HepG2 (cell line): Measurements from ENCODE around the gene MRPL30. TPM values are rescaled to one million over a fixed set of nuclear protein-coding genes. Genes with fewer than 3 reads are reported as not detected.
A peak's percentile ranks its signal among the peaks of the same experiment; 100 is the strongest.

Experiments used
- CSRNP2 ChIP-seq: sonication (generic); formaldehyde crosslinking; conservative IDR thresholded peaks from 2 replicates; pipeline ENCODE4 v1.8.0; 2022; ENCODE audit warnings: low read depth, missing genetic modification reagents
- GATA4 ChIP-seq: sonication (generic); IDR thresholded peaks from 2 replicates; pipeline ENCODE4 v1.6.1; 2016; ENCODE audit warnings: antibody characterized with exemption, low read depth, borderline replicate concordance
- GFI1 ChIP-seq: sonication (generic); formaldehyde crosslinking; IDR thresholded peaks from 2 replicates; pipeline ENCODE4 v1.5.0; 2020; ENCODE audit warnings: missing genetic modification reagents, mild to moderate bottlenecking, borderline replicate concordance
- HOXA5 ChIP-seq: sonication (generic); formaldehyde crosslinking; IDR thresholded peaks from 2 replicates; pipeline ENCODE4 v1.4.0; 2020; ENCODE audit warnings: missing genetic modification reagents
- NFE2L1 ChIP-seq: sonication (generic); formaldehyde crosslinking; IDR thresholded peaks from 2 replicates; pipeline ENCODE4 v1.4.0; 2020; ENCODE audit warnings: missing genetic modification reagents, mild to moderate bottlenecking, borderline replicate concordance
- PATZ1 ChIP-seq: sonication (generic); formaldehyde crosslinking; IDR thresholded peaks from 2 replicates; pipeline ENCODE4 v1.4.0; 2020; ENCODE audit warnings: missing genetic modification reagents
- PHF21A ChIP-seq: sonication (generic); formaldehyde crosslinking; IDR thresholded peaks from 2 replicates; pipeline ENCODE4 v1.5.0; 2020; ENCODE audit warnings: mild to moderate bottlenecking, missing genetic modification reagents
- PHF5A ChIP-seq: IDR thresholded peaks from one replicate; pipeline ENCODE4 v1.6.1; 2018; ENCODE audit warnings: low read depth, missing genetic modification reagents; ENCODE audit not compliant: unreplicated experiment
- POGZ ChIP-seq: sonication (generic); formaldehyde crosslinking; IDR thresholded peaks from 2 replicates; pipeline ENCODE4 v1.4.0; 2020; ENCODE audit warnings: mild to moderate bottlenecking, missing genetic modification reagents
- POLR2AphosphoS2 ChIP-seq: IDR thresholded peaks from 2 replicates; pipeline ENCODE4 v1.6.1; 2011; ENCODE audit warnings: low read depth, low read length, improper control_type of control experiment
- PPARG ChIP-seq: conservative IDR thresholded peaks from 2 replicates; pipeline ENCODE4 v1.6.1; 2016; ENCODE audit warnings: missing biosample characterization, missing genetic modification reagents
- SIN3A ChIP-seq: IDR thresholded peaks from 2 replicates; pipeline ENCODE4 v1.6.1; 2011; ENCODE audit warnings: low read depth, mild to moderate bottlenecking, control low read depth, low read length, borderline replicate concordance
- SIN3B ChIP-seq: fragments of 150-350 bp; IDR thresholded peaks from 2 replicates; pipeline ENCODE4 v1.6.1; 2014; ENCODE audit warnings: low read length
- TBL1XR1 ChIP-seq: fragments of 150-350 bp; IDR thresholded peaks from 2 replicates; pipeline ENCODE4 v1.6.1; 2014; ENCODE audit warnings: borderline replicate concordance, low read length; ENCODE audit not compliant: partially characterized antibody
- U2AF1 ChIP-seq: fragments of 200-400 bp; formaldehyde crosslinking; optimal IDR thresholded peaks from 2 replicates; pipeline ENCODE3; 2017; ENCODE audit warnings: mild to moderate bottlenecking, low read depth, low read length
- ZBTB10 ChIP-seq: sonication (generic); formaldehyde crosslinking; IDR thresholded peaks from 2 replicates; pipeline ENCODE4 v1.4.0; 2020; ENCODE audit warnings: missing genetic modification reagents, borderline replicate concordance
- ZNF530 ChIP-seq: sonication (generic); formaldehyde crosslinking; IDR thresholded peaks from 2 replicates; pipeline ENCODE4 v1.5.0; 2020; ENCODE audit warnings: low read depth, mild to moderate bottlenecking, missing genetic modification reagents
- ZNF589 ChIP-seq: sonication (generic); formaldehyde crosslinking; conservative IDR thresholded peaks from 2 replicates; pipeline ENCODE4 v1.8.0; 2022; ENCODE audit warnings: mild to moderate bottlenecking, moderate library complexity, missing genetic modification reagents
- ZNF703 ChIP-seq: sonication (generic); formaldehyde crosslinking; IDR thresholded peaks from 2 replicates; pipeline ENCODE4 v1.5.1; 2020; ENCODE audit warnings: missing genetic modification reagents, mild to moderate bottlenecking, moderate library complexity, borderline replicate concordance
- ZNF782 ChIP-seq: sonication (generic); formaldehyde crosslinking; IDR thresholded peaks from 2 replicates; pipeline ENCODE4 v1.4.0; 2020; ENCODE audit warnings: missing genetic modification reagents, mild to moderate bottlenecking, borderline replicate concordance
- ZNF816 ChIP-seq: sonication (generic); formaldehyde crosslinking; IDR thresholded peaks from 2 replicates; pipeline ENCODE4 v1.8.0; 2022; ENCODE audit warnings: missing genetic modification reagents, mild to moderate bottlenecking, borderline replicate concordance
- polyA plus RNA-seq, 8 experiments: library from polyadenylated mRNA; depleted of rRNA in 3 of 8; stranded (reverse) in 7 of 8; unstranded in 1 of 8; fragments of >200 nt; fragmentation: Illumina TruSeq in 4 of 8; extraction: Trizol in 4 of 8; gene quantifications; 2 replicates each; pipeline versions ENCODE4 v1.2.1 to v1.2.3, GENCODE V29; 2011 to 2016; ENCODE audit warnings: low read depth in 4 of 8, missing spikeins in 1 of 8, mixed read lengths in 1 of 8; ENCODE audit not compliant: insufficient read depth in 1 of 8
- total RNA-seq, 5 experiments: library from RNA; depleted of rRNA; stranded (reverse); fragments of >200 nt; fragmentation: Illumina TruSeq; extraction: Trizol; gene quantifications; 2 replicates each; pipeline ENCODE4 v1.2.3, GENCODE V29; 2016; ENCODE audit warnings: low read depth in 1 of 5

MRPL30 gene
- total and polyA plus RNA-seq, 2 of the 13 experiments (the other 11 are each of a cell fraction or from before 2014, with no cell fraction given): 30.2 to 75.3 TPM

- TF ChIP-seq GFI1 (CRISPR knock-in tag): peak; percentile 85
- peak; percentile 91 for TF ChIP-seq ZNF589 (CRISPR knock-in tag)
- no peak; the same call in 1 of the 2 replicates for TF ChIP-seq CSRNP2
- TF ChIP-seq POGZ: peak; percentile 38; the same call in 1 of the 2 replicates
- peak; percentile 97 for TF ChIP-seq HOXA5 (CRISPR knock-in tag)
- 0 out of 2 replicates have a peak, but pooled peaks have one; percentile 18 for TF ChIP-seq SIN3B
- TF ChIP-seq ZBTB10 (CRISPR knock-in tag): peak; percentile 86; the same call in 1 of the 2 replicates
- no peak for TF ChIP-seq NFE2L1 (CRISPR knock-in tag)
- TF ChIP-seq PATZ1 (CRISPR knock-in tag): peak; percentile 96
- peak; percentile 69 for TF ChIP-seq ZNF782 (CRISPR knock-in tag)
- TF ChIP-seq POLR2AphosphoS2: no peak
- no peak for TF ChIP-seq ZNF530 (CRISPR knock-in tag)
- no peak for TF ChIP-seq U2AF1
- TF ChIP-seq ZNF816 (CRISPR knock-in tag): no peak
- 0 out of 2 replicates have a peak, but pooled peaks have one; percentile 4 for TF ChIP-seq PPARG
- peak; percentile 36 for TF ChIP-seq GATA4
- no peak; the same call in 1 of the 2 replicates for TF ChIP-seq PHF21A (CRISPR knock-in tag)
- peak; percentile 20 for TF ChIP-seq TBL1XR1
- TF ChIP-seq PHF5A (CRISPR knock-in tag): peak; percentile 74
- TF ChIP-seq SIN3A: peak; percentile 69
- no peak; the same call in 1 of the 2 replicates for TF ChIP-seq ZNF703 (CRISPR knock-in tag)
Observed at GRCh38 chr2:99141110-99142108, 39.6 kb upstream of the MRPL30 start, which contains the start of gene C2orf15 (continued).
